RCC 7860 (cell line): ENCODE measurements around the gene TP73.
"Not testable (repeated sequence)": the region's sequence is repeated elsewhere in the genome, so short reads cannot be mapped to it uniquely, and the experiment has no call there.

ENCODE experiments used
- DNase-seq: peaks from one replicate; pipeline ENCODE4 v3.0.0-alpha.2; 2015; ENCODE audit warnings: low spot score
- FAIRE-seq: peaks from 2 replicates; lab custom pipeline; 2012; peaks lifted over from hg19 to GRCh38; lab: Jason Lieb, UNC

Gene TP73

GRCh38 chr1:3722846-3723245 lies 70.5 kb downstream of the TP73 start:
- DNase-seq = no peak
- no peak for FAIRE-seq

GRCh38 chr1:3724416-3725030 lies 72.2 kb downstream of the TP73 start:
- peak; percentile 37 for DNase-seq
- not testable (repeated sequence) for FAIRE-seq

GRCh38 chr1:3725366-3725765 lies 73.0 kb downstream of the TP73 start:
- FAIRE-seq = no peak
- DNase-seq = no peak

- FAIRE-seq (no peak), DNase-seq (no peak)
Measured at GRCh38 chr1:3727042-3727824, 74.9 kb downstream of the TP73 start.

GRCh38 chr1:3727825-3728776 lies 75.8 kb downstream of the TP73 start:
- FAIRE-seq (no peak), DNase-seq (no peak)

- FAIRE-seq (no peak), DNase-seq (no peak)
Measured at GRCh38 chr1:3729594-3730542, 77.6 kb downstream of the TP73 start.

- DNase-seq (no peak), FAIRE-seq (no peak)
Measured at GRCh38 chr1:3730543-3731247, 78.4 kb downstream of the TP73 start.

- FAIRE-seq (no peak), DNase-seq (no peak)
Measured at GRCh38 chr1:3731583-3732433, 79.5 kb downstream of the TP73 start.

- DNase-seq (no peak), FAIRE-seq (no peak)
Measured at GRCh38 chr1:3732434-3733093, 80.2 kb downstream of the TP73 start.

GRCh38 chr1:3733094-3733882 lies 81.0 kb downstream of the TP73 start:
- no peak for FAIRE-seq
- DNase-seq = no peak

- DNase-seq (no peak), FAIRE-seq (no peak)
Measured at GRCh38 chr1:3733883-3734589, 81.7 kb downstream of the TP73 start.

GRCh38 chr1:3734602-3735001 lies 82.3 kb downstream of the TP73 start:
- DNase-seq (no peak), FAIRE-seq (no peak)

- DNase-seq (no peak), FAIRE-seq (no peak)
Measured at GRCh38 chr1:3735027-3735681, 82.8 kb downstream of the TP73 start.

- FAIRE-seq (no peak), DNase-seq (no peak)
Measured at GRCh38 chr1:3735688-3736087, 83.4 kb downstream of the TP73 start.

- FAIRE-seq (no peak), DNase-seq (no peak)
Measured at GRCh38 chr1:3736131-3736561, 83.8 kb downstream of the TP73 start.

GRCh38 chr1:3736708-3737107 lies 84.4 kb downstream of the TP73 start:
- FAIRE-seq (no peak), DNase-seq (no peak)
